ENCODE data around the gene NUP98.

Gene NUP98

GRCh38 chr11:3635641-3636375 lies 161.5 kb downstream of the NUP98 start:
- no peak for DNase-seq

GRCh38 chr11:3632070-3632660 lies 165.2 kb downstream of the NUP98 start:
- DNase-seq: no peak

- DNase-seq: no peak
Measured at GRCh38 chr11:3631331-3631730, 166.0 kb downstream of the NUP98 start.

- DNase-seq: no peak
Measured at GRCh38 chr11:3627291-3627690, 170.1 kb downstream of the NUP98 start.

- DNase-seq: no peak
Measured at GRCh38 chr11:3626250-3626960, 170.9 kb downstream of the NUP98 start.

Data from NCI-H1092 (cell line).